HCT116 (cell line): Measurements from ENCODE around the gene AGAP1.

Experiments used
- EZH2phosphoT487 ChIP-seq: fragments of 200-600 bp; IDR thresholded peaks from 2 replicates; pipeline ENCODE4 v1.6.1; 2018; ENCODE audit warnings: antibody characterized with exemption, borderline replicate concordance
- JUND ChIP-seq: IDR thresholded peaks from 2 replicates; pipeline ENCODE4 v1.6.1; 2012
- POLR2AphosphoS5 ChIP-seq: IDR thresholded peaks from 2 replicates; pipeline ENCODE4 v1.6.1; 2011; ENCODE audit warnings: mild to moderate bottlenecking, low read depth, low read length, moderate library complexity
- TF ChIP-seq, protein P1 (sequence below), 3 experiments: fragments of 200-600 bp in 1 of 3; sonication (generic) in 1 of 3; IDR thresholded peaks in 2 of 3; conservative IDR thresholded peaks in 1 of 3; 2 replicates each; pipeline ENCODE4 v1.5.1; 2012 to 2017; ENCODE audit warnings: low read depth in 2 of 3, low read length in 2 of 3, antibody characterized with exemption in 1 of 3, borderline replicate concordance in 1 of 3, control low read depth in 1 of 3, mild to moderate bottlenecking in 1 of 3, mixed read lengths in 1 of 3, mixed run types in 1 of 3, moderate library complexity in 1 of 3; ENCODE audit not compliant: insufficient read depth in 1 of 3
- TF ChIP-seq, protein P2 (sequence below): IDR thresholded peaks from 2 replicates; pipeline ENCODE4 v1.6.1; 2011; ENCODE audit warnings: mild to moderate bottlenecking, low read length, moderate library complexity; ENCODE audit not compliant: insufficient replicate concordance; ENCODE audit errors: extremely low read depth

DNA sequence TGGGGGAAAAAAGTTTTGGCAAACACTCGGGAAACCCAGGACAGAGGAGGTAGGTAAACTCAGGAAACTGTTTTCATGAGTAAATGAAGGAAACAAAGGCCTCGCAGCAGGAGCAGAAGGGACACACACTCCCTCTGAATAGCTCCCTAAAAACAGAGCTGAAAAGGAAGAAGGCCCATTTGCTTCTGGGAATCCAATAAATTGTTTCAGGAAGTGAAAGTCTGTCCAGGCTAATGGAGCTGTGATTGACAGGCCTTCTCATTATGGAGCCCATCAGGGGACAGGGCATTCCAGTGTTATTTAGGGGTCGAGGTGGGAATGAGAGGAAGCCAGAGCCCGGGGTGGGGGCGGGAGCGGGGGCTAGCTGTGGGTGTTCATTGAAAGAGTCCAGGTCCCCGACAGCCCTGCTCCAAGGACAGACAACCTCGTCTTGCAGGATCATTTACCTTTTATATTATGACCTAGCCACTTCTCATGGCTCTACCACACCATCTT is 593.2 kb downstream of the AGAP1 start:
- TF ChIP-seq, protein P1, sequence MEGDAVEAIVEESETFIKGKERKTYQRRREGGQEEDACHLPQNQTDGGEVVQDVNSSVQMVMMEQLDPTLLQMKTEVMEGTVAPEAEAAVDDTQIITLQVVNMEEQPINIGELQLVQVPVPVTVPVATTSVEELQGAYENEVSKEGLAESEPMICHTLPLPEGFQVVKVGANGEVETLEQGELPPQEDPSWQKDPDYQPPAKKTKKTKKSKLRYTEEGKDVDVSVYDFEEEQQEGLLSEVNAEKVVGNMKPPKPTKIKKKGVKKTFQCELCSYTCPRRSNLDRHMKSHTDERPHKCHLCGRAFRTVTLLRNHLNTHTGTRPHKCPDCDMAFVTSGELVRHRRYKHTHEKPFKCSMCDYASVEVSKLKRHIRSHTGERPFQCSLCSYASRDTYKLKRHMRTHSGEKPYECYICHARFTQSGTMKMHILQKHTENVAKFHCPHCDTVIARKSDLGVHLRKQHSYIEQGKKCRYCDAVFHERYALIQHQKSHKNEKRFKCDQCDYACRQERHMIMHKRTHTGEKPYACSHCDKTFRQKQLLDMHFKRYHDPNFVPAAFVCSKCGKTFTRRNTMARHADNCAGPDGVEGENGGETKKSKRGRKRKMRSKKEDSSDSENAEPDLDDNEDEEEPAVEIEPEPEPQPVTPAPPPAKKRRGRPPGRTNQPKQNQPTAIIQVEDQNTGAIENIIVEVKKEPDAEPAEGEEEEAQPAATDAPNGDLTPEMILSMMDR (IDR thresholded peaks at IDR 0.05 in 2 of 3, conservative IDR thresholded peaks at IDR 0.05 in 1 of 3; ENCODE audit: borderline replicate concordance in 1 of 3, insufficient read depth in 1 of 3, low read depth in 2 of 3, low read length in 2 of 3): no peak
- TF ChIP-seq EZH2phosphoT487 (no peak), POLR2AphosphoS5 (no peak), JUND (no peak)
- TF ChIP-seq, protein P2, sequence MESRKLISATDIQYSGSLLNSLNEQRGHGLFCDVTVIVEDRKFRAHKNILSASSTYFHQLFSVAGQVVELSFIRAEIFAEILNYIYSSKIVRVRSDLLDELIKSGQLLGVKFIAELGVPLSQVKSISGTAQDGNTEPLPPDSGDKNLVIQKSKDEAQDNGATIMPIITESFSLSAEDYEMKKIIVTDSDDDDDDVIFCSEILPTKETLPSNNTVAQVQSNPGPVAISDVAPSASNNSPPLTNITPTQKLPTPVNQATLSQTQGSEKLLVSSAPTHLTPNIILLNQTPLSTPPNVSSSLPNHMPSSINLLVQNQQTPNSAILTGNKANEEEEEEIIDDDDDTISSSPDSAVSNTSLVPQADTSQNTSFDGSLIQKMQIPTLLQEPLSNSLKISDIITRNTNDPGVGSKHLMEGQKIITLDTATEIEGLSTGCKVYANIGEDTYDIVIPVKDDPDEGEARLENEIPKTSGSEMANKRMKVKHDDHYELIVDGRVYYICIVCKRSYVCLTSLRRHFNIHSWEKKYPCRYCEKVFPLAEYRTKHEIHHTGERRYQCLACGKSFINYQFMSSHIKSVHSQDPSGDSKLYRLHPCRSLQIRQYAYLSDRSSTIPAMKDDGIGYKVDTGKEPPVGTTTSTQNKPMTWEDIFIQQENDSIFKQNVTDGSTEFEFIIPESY: no peak
